GM12891 (cell line): Measurements from ENCODE around the gene GUCA2B.
A peak's percentile ranks its signal among the peaks of the same experiment; 100 is the strongest.

Source experiments
- DNase-seq: peaks from one replicate; pipeline ENCODE4 v3.0.0; 2011; ENCODE audit warnings: low spot score; ENCODE audit not compliant: insufficient read length
- FAIRE-seq: peaks from 2 replicates; lab custom pipeline; 2011; peaks lifted over from hg19 to GRCh38; lab: Jason Lieb, UNC
- PAX5 ChIP-seq: IDR thresholded peaks from 2 replicates; pipeline ENCODE4 v1.6.1; 2011; ENCODE audit warnings: low read length, moderate library complexity, mild to moderate bottlenecking; ENCODE audit not compliant: insufficient read depth, severe bottlenecking
- POLR2A ChIP-seq: IDR thresholded peaks from 2 replicates; pipeline ENCODE4 v1.6.1; 2011; ENCODE audit warnings: low read depth, low read length, control low read depth
- POLR2AphosphoS5 ChIP-seq: IDR thresholded peaks from 2 replicates; pipeline ENCODE4 v1.6.1; 2011; ENCODE audit warnings: low read depth, low read length, control low read depth
- POU2F2 ChIP-seq: IDR thresholded peaks from 2 replicates; pipeline ENCODE4 v1.6.1; 2011; ENCODE audit warnings: low read depth, mild to moderate bottlenecking, control low read depth, low read length, moderate library complexity
- SPI1 ChIP-seq: IDR thresholded peaks from 2 replicates; pipeline ENCODE4 v1.6.1; 2011; ENCODE audit warnings: low read depth, low read length, control low read depth
- TAF1 ChIP-seq: IDR thresholded peaks from 2 replicates; pipeline ENCODE4 v1.6.1; 2011; ENCODE audit warnings: low read depth, low read length, control low read depth

The GUCA2B gene

DNA sequence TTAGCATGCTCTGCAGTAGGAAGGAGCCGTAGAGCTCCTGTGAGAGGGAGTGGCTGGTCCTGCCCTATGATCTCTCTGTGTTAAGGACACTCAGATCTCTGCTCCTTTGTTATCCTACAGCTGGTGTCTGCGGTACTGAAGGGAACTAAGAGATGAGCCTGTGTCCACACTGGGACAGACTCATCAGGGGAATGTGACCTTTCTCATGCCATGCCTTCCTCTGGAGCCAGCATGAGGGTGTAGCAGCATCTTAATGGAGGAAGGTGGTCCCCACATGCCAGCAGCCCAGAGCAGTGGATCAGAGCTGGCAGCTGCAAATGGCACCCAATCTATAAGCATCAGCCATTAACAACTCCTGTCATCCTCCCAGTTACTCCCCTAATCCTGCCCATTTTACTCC, 24.7 kb upstream of the GUCA2B start:
- no peak for TF ChIP-seq PAX5
- no peak for TF ChIP-seq POLR2A
- TF ChIP-seq SPI1: no peak
- TF ChIP-seq TAF1: no peak
- no peak for TF ChIP-seq POLR2AphosphoS5
- no peak for TF ChIP-seq POU2F2
- FAIRE-seq: no peak
- DNase-seq: no peak

DNA sequence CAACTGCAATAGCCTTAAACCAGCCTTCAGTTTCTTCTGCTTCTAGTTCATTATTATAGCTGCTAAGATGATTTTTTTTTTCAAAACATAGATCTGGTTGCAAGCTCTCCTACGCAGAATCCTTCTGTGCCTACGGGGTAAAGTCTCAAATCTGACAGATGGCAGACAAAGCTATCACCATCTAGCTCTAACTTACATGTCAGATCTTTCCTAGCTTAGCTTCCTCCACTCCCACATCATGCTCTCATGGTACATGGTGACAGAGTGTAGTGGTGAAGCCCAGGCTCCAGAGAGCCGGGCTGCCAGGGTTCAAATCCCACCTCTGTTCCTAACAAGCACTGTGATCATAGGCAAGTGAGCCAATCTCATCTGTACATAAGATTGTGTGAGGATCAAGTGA, 24.2 kb upstream of the GUCA2B start:
- TF ChIP-seq POLR2AphosphoS5 (no peak), SPI1 (no peak), PAX5 (no peak), POU2F2 (no peak), TAF1 (no peak), POLR2A (no peak)
- DNase-seq: no peak
- FAIRE-seq: no peak

- FAIRE-seq (no peak), DNase-seq (no peak)
- TF ChIP-seq TAF1: no peak
- TF ChIP-seq POU2F2: no peak
- TF ChIP-seq POLR2A: no peak
- TF ChIP-seq SPI1: no peak
- TF ChIP-seq PAX5: no peak
- TF ChIP-seq POLR2AphosphoS5: no peak
Observed at GRCh38 chr1:42130061-42130660, 23.0 kb upstream of the GUCA2B start.

- FAIRE-seq (no peak), DNase-seq (no peak)
- TF ChIP-seq PAX5 (no peak), TAF1 (no peak), POLR2A (no peak), SPI1 (no peak), POU2F2 (no peak), POLR2AphosphoS5 (no peak)
Observed at GRCh38 chr1:42133390-42133789, 19.8 kb upstream of the GUCA2B start.

GRCh38 chr1:42133809-42134526, 19.2 kb upstream of the GUCA2B start:
- no peak for FAIRE-seq
- TF ChIP-seq SPI1: no peak
- TF ChIP-seq POU2F2: no peak
- no peak for TF ChIP-seq POLR2AphosphoS5

DNA sequence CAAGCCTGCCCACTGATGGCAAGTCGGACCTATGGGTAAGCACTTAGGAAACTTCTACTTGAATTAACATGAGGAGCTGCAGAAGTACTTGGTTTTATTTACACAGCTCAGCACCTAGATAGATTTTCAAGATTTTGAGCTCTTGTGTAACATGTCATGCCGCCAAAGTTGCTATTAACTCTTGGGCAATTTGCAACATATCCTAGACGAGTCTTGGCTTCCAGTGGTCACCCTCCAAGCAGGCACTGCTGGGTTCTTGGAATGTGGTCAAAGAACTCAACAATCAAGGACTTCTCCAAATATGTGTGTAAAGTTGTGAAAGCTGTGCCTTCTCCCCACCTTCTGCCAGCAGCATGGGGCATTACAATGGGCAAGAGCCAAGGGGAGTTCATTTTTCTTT, 17.8 kb upstream of the GUCA2B start:
- DNase-seq (no peak), FAIRE-seq (no peak)
- no peak for TF ChIP-seq SPI1
- no peak for TF ChIP-seq POLR2AphosphoS5
- TF ChIP-seq POLR2A: no peak
- TF ChIP-seq TAF1: no peak
- TF ChIP-seq PAX5: no peak
- no peak for TF ChIP-seq POU2F2

More at GRCh38 chr1:42133809-42134526, 19.2 kb upstream of the GUCA2B start:
- DNase-seq: no peak

DNA sequence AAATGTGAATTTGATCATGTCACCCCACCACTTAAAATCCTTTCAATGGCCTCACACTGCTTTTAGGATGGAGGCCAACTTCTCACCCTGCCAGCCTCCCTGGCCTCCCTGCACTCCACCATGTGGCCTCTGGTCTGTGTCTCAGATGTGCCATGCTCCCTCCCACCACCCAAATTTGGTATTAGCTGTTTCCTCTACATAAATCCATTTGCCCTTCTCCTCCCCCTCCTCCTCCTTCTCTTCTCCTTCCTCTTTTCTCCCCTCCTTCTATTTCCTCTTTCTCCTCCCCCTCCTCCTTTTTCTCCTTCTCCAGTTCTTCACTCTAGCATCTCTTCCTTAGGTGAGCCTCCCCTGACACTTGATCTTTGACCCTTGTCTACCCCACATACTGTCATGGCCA, 16.7 kb upstream of the GUCA2B start:
- FAIRE-seq (no peak), DNase-seq (no peak)
- TF ChIP-seq TAF1 (no peak), POU2F2 (no peak), PAX5 (no peak), POLR2AphosphoS5 (no peak), SPI1 (no peak), POLR2A (no peak)

- TF ChIP-seq SPI1: no peak
- no peak for DNase-seq
- peak; percentile 26 for FAIRE-seq
Observed at GRCh38 chr1:42137766-42138165, 15.4 kb upstream of the GUCA2B start.

- DNase-seq (no peak), FAIRE-seq (peak; percentile 16)
- no peak for TF ChIP-seq SPI1
- TF ChIP-seq POLR2AphosphoS5: no peak
- TF ChIP-seq PAX5: no peak
- TF ChIP-seq POLR2A: no peak
Observed at GRCh38 chr1:42138586-42138985, 14.6 kb upstream of the GUCA2B start.

DNA sequence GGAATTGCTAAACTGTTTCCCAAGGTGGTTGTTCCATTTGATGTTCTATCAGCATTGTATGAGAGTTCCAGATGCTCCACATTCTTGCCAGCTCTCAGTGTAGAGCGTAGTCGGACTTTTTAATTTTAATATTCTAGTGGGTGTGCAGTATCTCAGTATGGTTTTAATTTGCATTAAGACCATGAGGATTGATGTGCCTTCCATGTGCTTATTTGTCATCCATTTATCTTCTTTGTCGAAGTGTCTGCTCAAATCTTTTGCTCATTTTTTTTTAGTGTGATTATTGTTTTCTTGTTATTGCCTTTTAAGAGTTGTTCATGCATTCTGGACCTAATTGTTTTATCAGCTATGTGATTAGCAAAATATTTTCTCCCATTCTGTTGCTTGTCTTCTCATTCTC, 13.8 kb upstream of the GUCA2B start:
- DNase-seq: no peak
- TF ChIP-seq POLR2AphosphoS5 (no peak), PAX5 (no peak)
- FAIRE-seq: no peak

DNA sequence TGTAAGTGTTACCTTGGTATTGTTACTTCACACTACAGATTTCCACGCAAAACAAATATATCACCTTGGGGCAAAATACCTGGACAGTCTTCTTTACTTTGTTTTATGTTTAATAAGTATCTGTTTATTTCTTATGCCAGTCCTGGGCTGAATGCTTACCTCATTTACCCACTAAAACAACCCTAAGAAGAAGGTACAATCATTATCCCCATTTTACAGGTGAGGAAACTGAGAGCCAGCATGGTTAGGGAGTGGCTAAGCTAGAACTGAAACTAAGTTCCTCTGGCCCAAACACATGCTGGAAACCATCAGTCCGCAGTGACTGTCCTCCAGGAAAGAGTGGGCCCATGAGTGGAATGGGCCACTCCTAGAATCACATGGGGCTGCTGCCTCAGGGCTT, 13.0 kb upstream of the GUCA2B start:
- no peak for FAIRE-seq
- TF ChIP-seq PAX5: no peak
- no peak for TF ChIP-seq POLR2AphosphoS5
- no peak for TF ChIP-seq TAF1
- TF ChIP-seq POLR2A: no peak
- TF ChIP-seq SPI1: no peak
- no peak for TF ChIP-seq POU2F2

More for the DNA sequence above, 13.0 kb upstream of the GUCA2B start:
- no peak for DNase-seq
